ENCODE measurements around the gene NECAP2.

- TF ChIP-seq POLR2A (IDR thresholded peaks at IDR 0.05) (no peak), POLR2AphosphoS5 (IDR thresholded peaks at IDR 0.05) (no peak), CTCF (IDR thresholded peaks at IDR 0.05) (no peak)
These were observed 9.9 kb upstream of the NECAP2 start for GRCh38 chr1:16430606-16431005.

All from suprapubic skin (tissue), 4 donors.